H9 (cell line): Measurements from ENCODE around the gene GLYATL3. TPM values are rescaled to one million over a fixed set of nuclear protein-coding genes. Genes with fewer than 3 reads are reported as not detected.

ENCODE experiments used
- DNase-seq: peaks from one replicate; pipeline ENCODE4 v3.0.0-alpha.2; 2017
- H2AFZ ChIP-seq: one replicate; pipeline ENCODE4 v1.6.1; 2013; ENCODE audit warnings: mild to moderate bottlenecking, low read length, control low read depth, moderate library complexity
- H2AK5ac ChIP-seq: 2 replicates; pipeline ENCODE4 v1.6.1; 2013; ENCODE audit warnings: low read length, control low read depth, mixed read lengths; ENCODE audit not compliant: insufficient read length
- H2BK120ac ChIP-seq: one replicate; pipeline ENCODE4 v1.6.1; 2013; ENCODE audit warnings: low read depth, mild to moderate bottlenecking, low read length, control low read depth, inconsistent platforms; ENCODE audit not compliant: poor library complexity, severe bottlenecking
- H2BK12ac ChIP-seq: 2 replicates; pipeline ENCODE4 v1.6.1; 2013; ENCODE audit warnings: low read length, control low read depth, mixed read lengths, low read depth; ENCODE audit not compliant: insufficient read length
- H2BK15ac ChIP-seq: 2 replicates; pipeline ENCODE4 v1.6.1; 2013; ENCODE audit warnings: low read depth, low read length, control low read depth
- H2BK20ac ChIP-seq: one replicate; pipeline ENCODE4 v1.6.1; 2013; ENCODE audit warnings: low read depth, mild to moderate bottlenecking, low read length, control low read depth, inconsistent platforms; ENCODE audit not compliant: poor library complexity, severe bottlenecking
- H2BK5ac ChIP-seq: 2 replicates; pipeline ENCODE4 v1.6.1; 2013; ENCODE audit warnings: low read length, control low read depth, mixed read lengths; ENCODE audit not compliant: insufficient read length
- H3K14ac ChIP-seq: 2 replicates; pipeline ENCODE4 v1.6.1; 2013; ENCODE audit warnings: low read length, control low read depth; ENCODE audit not compliant: insufficient read depth
- H3K18ac ChIP-seq: 2 replicates; pipeline ENCODE4 v1.6.1; 2013; ENCODE audit warnings: low read depth, mild to moderate bottlenecking, mixed read lengths, low read length, control low read depth; ENCODE audit not compliant: insufficient read length
- H3K23ac ChIP-seq: 2 replicates; pipeline ENCODE4 v1.6.1; 2013; ENCODE audit warnings: low read length, control low read depth, mixed read lengths, low read depth; ENCODE audit not compliant: insufficient read length
- H3K23me2 ChIP-seq: 2 replicates; pipeline ENCODE4 v1.6.1; 2013; ENCODE audit warnings: low read depth, mild to moderate bottlenecking, mixed read lengths, low read length, control low read depth; ENCODE audit not compliant: insufficient read length, poor library complexity, severe bottlenecking
- H3K27ac ChIP-seq: 2 replicates; pipeline ENCODE4 v1.5.1; 2013; ENCODE audit warnings: low read length, control low read depth, mixed read lengths, low read depth; ENCODE audit not compliant: insufficient read length
- H3K27me3 ChIP-seq: 2 replicates; pipeline ENCODE4 v1.6.1; 2013; ENCODE audit warnings: low read length, control low read depth, inconsistent platforms; ENCODE audit not compliant: insufficient read depth
- H3K4ac ChIP-seq: 2 replicates; pipeline ENCODE4 v1.6.1; 2013; ENCODE audit warnings: low read depth, mild to moderate bottlenecking, control low read depth, inconsistent platforms, low read length, moderate library complexity
- H3K4me1 ChIP-seq: 2 replicates; pipeline ENCODE4 v1.6.1; 2013; ENCODE audit warnings: low read length, control low read depth, inconsistent platforms; ENCODE audit not compliant: insufficient read depth
- H3K4me2 ChIP-seq: 2 replicates; pipeline ENCODE4 v1.6.1; 2013; ENCODE audit warnings: low read length, control low read depth, mixed read lengths; ENCODE audit not compliant: insufficient read length, insufficient read depth
- H3K56ac ChIP-seq: 2 replicates; pipeline ENCODE4 v1.6.1; 2013; ENCODE audit warnings: low read depth, mild to moderate bottlenecking, mixed read lengths, low read length, control low read depth; ENCODE audit not compliant: insufficient read length
- H3K79me1 ChIP-seq: 2 replicates; pipeline ENCODE4 v1.6.1; 2013; ENCODE audit warnings: low read depth, mild to moderate bottlenecking, moderate library complexity, low read length, control low read depth, inconsistent platforms; ENCODE audit not compliant: insufficient read depth, poor library complexity, severe bottlenecking
- H3K79me2 ChIP-seq: 2 replicates; pipeline ENCODE4 v1.6.1; 2013; ENCODE audit warnings: low read length, control low read depth, inconsistent platforms; ENCODE audit not compliant: insufficient read depth
- H3K9ac ChIP-seq: 2 replicates; pipeline ENCODE4 v1.6.1; 2013; ENCODE audit warnings: low read length, control low read depth, mixed read lengths; ENCODE audit not compliant: insufficient read length; ENCODE audit errors: extremely low read depth
- H3K9me3 ChIP-seq: one replicate; pipeline ENCODE4 v1.6.1; 2013; ENCODE audit warnings: low read depth, low read length, inconsistent platforms; ENCODE audit not compliant: control insufficient read depth
- H3T11ph ChIP-seq: one replicate; pipeline ENCODE4 v1.6.1; 2013; ENCODE audit warnings: mild to moderate bottlenecking, low read length, control low read depth, inconsistent platforms
- H4K20me1 ChIP-seq: one replicate; pipeline ENCODE4 v1.6.1; 2013; ENCODE audit not compliant: control insufficient read depth, insufficient read length, insufficient read depth
- H4K5ac ChIP-seq: 2 replicates; pipeline ENCODE4 v1.6.1; 2013; ENCODE audit warnings: low read depth, mild to moderate bottlenecking, mixed read lengths, low read length, control low read depth; ENCODE audit not compliant: insufficient read length
- H4K8ac ChIP-seq: replicated peaks from 2 replicates; pipeline ENCODE4 v1.6.1; 2013; ENCODE audit warnings: low read length, control low read depth, mixed read lengths, low read depth; ENCODE audit not compliant: insufficient read length
- H4K91ac ChIP-seq: 2 replicates; pipeline ENCODE4 v1.6.1; 2013; ENCODE audit warnings: low read depth, mild to moderate bottlenecking, moderate library complexity, mixed read lengths, low read length, control low read depth; ENCODE audit not compliant: insufficient read length
- H3K27ac Mint-ChIP-seq, 3 experiments: 2 replicates in 2 of 3; 3 replicates in 1 of 3; pipeline ENCODE4 v1.8.0; 2020 to 2021; ENCODE audit warnings: mixed read lengths in 3 of 3, mild to moderate bottlenecking in 1 of 3, moderate library complexity in 1 of 3
- H3K27me3 Mint-ChIP-seq: 2 replicates; pipeline ENCODE4 v1.8.0; 2021; ENCODE audit warnings: low read depth, mild to moderate bottlenecking, moderate library complexity, mixed read lengths
- H3K36me3 Mint-ChIP-seq, 3 experiments: 2 replicates in 2 of 3; 3 replicates in 1 of 3; pipeline ENCODE4 v1.8.0; 2020 to 2021; ENCODE audit warnings: low read depth in 3 of 3, mixed read lengths in 3 of 3; ENCODE audit not compliant: insufficient read depth in 1 of 3
- H3K4me1 Mint-ChIP-seq, 2 experiments: 2 replicates each; pipeline ENCODE4 v1.8.0; 2020; ENCODE audit warnings: mixed read lengths in 2 of 2
- H3K4me3 Mint-ChIP-seq, 2 experiments: 2 replicates in 1 of 2; 3 replicates in 1 of 2; pipeline ENCODE4 v1.8.0; 2020 to 2021; ENCODE audit warnings: mild to moderate bottlenecking in 2 of 2, mixed read lengths in 2 of 2, moderate library complexity in 1 of 2
- H3K9me3 Mint-ChIP-seq, 2 experiments: 2 replicates in 1 of 2; 3 replicates in 1 of 2; pipeline ENCODE4 v1.8.0; 2020; ENCODE audit warnings: mild to moderate bottlenecking in 2 of 2, mixed read lengths in 2 of 2, moderate library complexity in 1 of 2
- CTCF ChIP-seq: fragments of 200-600 bp; sonication (generic); conservative IDR thresholded peaks from 3 replicates; pipeline ENCODE4 v1.8.0; 2021; ENCODE audit warnings: antibody characterized with exemption, mild to moderate bottlenecking
- WGBS: extraction: QIAGEN DNeasy Blood & Tissue Kit; methylation state at CpG from one replicate; pipeline ENCODE4 v1.1.7; 2013; ENCODE audit warnings: missing lambda C conversion rate, low lambda C conversion rate, mixed read lengths; ENCODE audit not compliant: insufficient read length; ENCODE audit errors: extremely low coverage; 5-methylcytosine and 5-hydroxymethylcytosine counted together
- total RNA-seq: library from RNA; stranded (reverse); gene quantifications from 2 replicates; pipeline ENCODE4 v1.2.1, GENCODE V29; 2021

Gene GLYATL3
- total RNA-seq, 1 experiment from 2014 or later, result not detected

- Histone ChIP-seq H2AK5ac (no peak overlapping the region), H3K9me3 (no peaks in the 10 kb centered on the region), H3T11ph (no peak overlapping the region), H3K9ac (no peak overlapping the region), H3K23ac (no peak overlapping the region), H3K4me2 (no peak overlapping the region), H3K27ac (no peak overlapping the region), H3K56ac (no peak overlapping the region), H3K27me3 (no peaks in the 10 kb centered on the region), H3K79me1 (no peaks in the 10 kb centered on the region), H2BK120ac (no peak overlapping the region), H4K20me1 (no peaks in the 10 kb centered on the region), H2AFZ (no peak overlapping the region), H2BK5ac (no peak overlapping the region), H3K18ac (no peak overlapping the region), H2BK12ac (no peak overlapping the region), H3K23me2 (no peaks in the 10 kb centered on the region), H3K14ac (no peak overlapping the region), H3K4ac (no peak overlapping the region), H4K91ac (no peak overlapping the region), H4K5ac (no peak overlapping the region), H3K79me2 (no peaks in the 10 kb centered on the region), H2BK15ac (no peak overlapping the region), H3K4me1 (peaks cover 4% of the 10 kb centered on the region; the same call in 1 of the 2 replicates), H4K8ac (no peak overlapping the region), H2BK20ac (no peak overlapping the region)
- Mint-ChIP-seq H3K4me1 (peaks cover 5 to 7% of the 10 kb centered on the region in 2 experiments), H3K27ac (peak overlapping the region in 1 of 3 experiments; percentile 38; a peak in 1 of 7 replicates), H3K36me3 (no peaks in the 10 kb centered on the region), H3K27me3 (no peaks in the 10 kb centered on the region), H3K4me3 (no peak overlapping the region; a peak in 1 of 5 replicates), H3K9me3 (no peaks in the 10 kb centered on the region)
- TF ChIP-seq CTCF, result peak; percentile 93
- WGBS, result no CpG with 5 or more reads among the region's 3 CpGs
- DNase-seq, result no peak
Measured at GRCh38 chr6:49531774-49532569, 32.2 kb downstream of the GLYATL3 start.
